H9 (cell line): Measurements from ENCODE around the gene B3GLCT. TPM values are rescaled to one million over a fixed set of nuclear protein-coding genes. Genes with fewer than 3 reads are reported as not detected.

Experiments used
- DNase-seq: peaks from one replicate; pipeline ENCODE4 v3.0.0-alpha.2; 2017
- H2AFZ ChIP-seq: one replicate; pipeline ENCODE4 v1.6.1; 2013; ENCODE audit warnings: mild to moderate bottlenecking, low read length, control low read depth, moderate library complexity
- H2AK5ac ChIP-seq: 2 replicates; pipeline ENCODE4 v1.6.1; 2013; ENCODE audit warnings: low read length, control low read depth, mixed read lengths; ENCODE audit not compliant: insufficient read length
- H2BK120ac ChIP-seq: one replicate; pipeline ENCODE4 v1.6.1; 2013; ENCODE audit warnings: low read depth, mild to moderate bottlenecking, low read length, control low read depth, inconsistent platforms; ENCODE audit not compliant: poor library complexity, severe bottlenecking
- H2BK12ac ChIP-seq: 2 replicates; pipeline ENCODE4 v1.6.1; 2013; ENCODE audit warnings: low read length, control low read depth, mixed read lengths, low read depth; ENCODE audit not compliant: insufficient read length
- H2BK15ac ChIP-seq: 2 replicates; pipeline ENCODE4 v1.6.1; 2013; ENCODE audit warnings: low read depth, low read length, control low read depth
- H2BK20ac ChIP-seq: one replicate; pipeline ENCODE4 v1.6.1; 2013; ENCODE audit warnings: low read depth, mild to moderate bottlenecking, low read length, control low read depth, inconsistent platforms; ENCODE audit not compliant: poor library complexity, severe bottlenecking
- H2BK5ac ChIP-seq: 2 replicates; pipeline ENCODE4 v1.6.1; 2013; ENCODE audit warnings: low read length, control low read depth, mixed read lengths; ENCODE audit not compliant: insufficient read length
- H3K14ac ChIP-seq: 2 replicates; pipeline ENCODE4 v1.6.1; 2013; ENCODE audit warnings: low read length, control low read depth; ENCODE audit not compliant: insufficient read depth
- H3K18ac ChIP-seq: 2 replicates; pipeline ENCODE4 v1.6.1; 2013; ENCODE audit warnings: low read depth, mild to moderate bottlenecking, mixed read lengths, low read length, control low read depth; ENCODE audit not compliant: insufficient read length
- H3K23ac ChIP-seq: 2 replicates; pipeline ENCODE4 v1.6.1; 2013; ENCODE audit warnings: low read length, control low read depth, mixed read lengths, low read depth; ENCODE audit not compliant: insufficient read length
- H3K23me2 ChIP-seq: 2 replicates; pipeline ENCODE4 v1.6.1; 2013; ENCODE audit warnings: low read depth, mild to moderate bottlenecking, mixed read lengths, low read length, control low read depth; ENCODE audit not compliant: insufficient read length, poor library complexity, severe bottlenecking
- H3K27ac ChIP-seq: 2 replicates; pipeline ENCODE4 v1.5.1; 2013; ENCODE audit warnings: low read length, control low read depth, mixed read lengths, low read depth; ENCODE audit not compliant: insufficient read length
- H3K27me3 ChIP-seq: 2 replicates; pipeline ENCODE4 v1.6.1; 2013; ENCODE audit warnings: low read length, control low read depth, inconsistent platforms; ENCODE audit not compliant: insufficient read depth
- H3K4ac ChIP-seq: 2 replicates; pipeline ENCODE4 v1.6.1; 2013; ENCODE audit warnings: low read depth, mild to moderate bottlenecking, control low read depth, inconsistent platforms, low read length, moderate library complexity
- H3K4me1 ChIP-seq: 2 replicates; pipeline ENCODE4 v1.6.1; 2013; ENCODE audit warnings: low read length, control low read depth, inconsistent platforms; ENCODE audit not compliant: insufficient read depth
- H3K4me2 ChIP-seq: 2 replicates; pipeline ENCODE4 v1.6.1; 2013; ENCODE audit warnings: low read length, control low read depth, mixed read lengths; ENCODE audit not compliant: insufficient read length, insufficient read depth
- H3K56ac ChIP-seq: 2 replicates; pipeline ENCODE4 v1.6.1; 2013; ENCODE audit warnings: low read depth, mild to moderate bottlenecking, mixed read lengths, low read length, control low read depth; ENCODE audit not compliant: insufficient read length
- H3K79me1 ChIP-seq: 2 replicates; pipeline ENCODE4 v1.6.1; 2013; ENCODE audit warnings: low read depth, mild to moderate bottlenecking, moderate library complexity, low read length, control low read depth, inconsistent platforms; ENCODE audit not compliant: insufficient read depth, poor library complexity, severe bottlenecking
- H3K79me2 ChIP-seq: 2 replicates; pipeline ENCODE4 v1.6.1; 2013; ENCODE audit warnings: low read length, control low read depth, inconsistent platforms; ENCODE audit not compliant: insufficient read depth
- H3K9ac ChIP-seq: 2 replicates; pipeline ENCODE4 v1.6.1; 2013; ENCODE audit warnings: low read length, control low read depth, mixed read lengths; ENCODE audit not compliant: insufficient read length; ENCODE audit errors: extremely low read depth
- H3K9me3 ChIP-seq: one replicate; pipeline ENCODE4 v1.6.1; 2013; ENCODE audit warnings: low read depth, low read length, inconsistent platforms; ENCODE audit not compliant: control insufficient read depth
- H3T11ph ChIP-seq: one replicate; pipeline ENCODE4 v1.6.1; 2013; ENCODE audit warnings: mild to moderate bottlenecking, low read length, control low read depth, inconsistent platforms
- H4K20me1 ChIP-seq: one replicate; pipeline ENCODE4 v1.6.1; 2013; ENCODE audit not compliant: control insufficient read depth, insufficient read length, insufficient read depth
- H4K5ac ChIP-seq: 2 replicates; pipeline ENCODE4 v1.6.1; 2013; ENCODE audit warnings: low read depth, mild to moderate bottlenecking, mixed read lengths, low read length, control low read depth; ENCODE audit not compliant: insufficient read length
- H4K8ac ChIP-seq: replicated peaks from 2 replicates; pipeline ENCODE4 v1.6.1; 2013; ENCODE audit warnings: low read length, control low read depth, mixed read lengths, low read depth; ENCODE audit not compliant: insufficient read length
- H4K91ac ChIP-seq: 2 replicates; pipeline ENCODE4 v1.6.1; 2013; ENCODE audit warnings: low read depth, mild to moderate bottlenecking, moderate library complexity, mixed read lengths, low read length, control low read depth; ENCODE audit not compliant: insufficient read length
- H3K27ac Mint-ChIP-seq, 3 experiments: 2 replicates in 2 of 3; 3 replicates in 1 of 3; pipeline ENCODE4 v1.8.0; 2020 to 2021; ENCODE audit warnings: mixed read lengths in 3 of 3, mild to moderate bottlenecking in 1 of 3, moderate library complexity in 1 of 3
- H3K27me3 Mint-ChIP-seq: 2 replicates; pipeline ENCODE4 v1.8.0; 2021; ENCODE audit warnings: low read depth, mild to moderate bottlenecking, moderate library complexity, mixed read lengths
- H3K36me3 Mint-ChIP-seq, 3 experiments: 2 replicates in 2 of 3; 3 replicates in 1 of 3; pipeline ENCODE4 v1.8.0; 2020 to 2021; ENCODE audit warnings: low read depth in 3 of 3, mixed read lengths in 3 of 3; ENCODE audit not compliant: insufficient read depth in 1 of 3
- H3K4me1 Mint-ChIP-seq, 2 experiments: 2 replicates each; pipeline ENCODE4 v1.8.0; 2020; ENCODE audit warnings: mixed read lengths in 2 of 2
- H3K4me3 Mint-ChIP-seq, 2 experiments: 2 replicates in 1 of 2; 3 replicates in 1 of 2; pipeline ENCODE4 v1.8.0; 2020 to 2021; ENCODE audit warnings: mild to moderate bottlenecking in 2 of 2, mixed read lengths in 2 of 2, moderate library complexity in 1 of 2
- H3K9me3 Mint-ChIP-seq, 2 experiments: 2 replicates in 1 of 2; 3 replicates in 1 of 2; pipeline ENCODE4 v1.8.0; 2020; ENCODE audit warnings: mild to moderate bottlenecking in 2 of 2, mixed read lengths in 2 of 2, moderate library complexity in 1 of 2
- CTCF ChIP-seq: fragments of 200-600 bp; sonication (generic); conservative IDR thresholded peaks from 3 replicates; pipeline ENCODE4 v1.8.0; 2021; ENCODE audit warnings: antibody characterized with exemption, mild to moderate bottlenecking
- WGBS: extraction: QIAGEN DNeasy Blood & Tissue Kit; methylation state at CpG from one replicate; pipeline ENCODE4 v1.1.7; 2013; ENCODE audit warnings: missing lambda C conversion rate, low lambda C conversion rate, mixed read lengths; ENCODE audit not compliant: insufficient read length; ENCODE audit errors: extremely low coverage; 5-methylcytosine and 5-hydroxymethylcytosine counted together
- total RNA-seq: library from RNA; stranded (reverse); gene quantifications from 2 replicates; pipeline ENCODE4 v1.2.1, GENCODE V29; 2021

The B3GLCT gene
- total RNA-seq, 1 experiment from 2014 or later = 5.4 TPM

GRCh38 chr13:31352467-31352866, 152.7 kb downstream of the B3GLCT start:
- H3K27ac Mint-ChIP-seq = no peak overlapping the region
- H4K8ac ChIP-seq = no peak overlapping the region
- H3K4ac ChIP-seq = peak overlapping the region; percentile 67
- no peak overlapping the region for H2BK5ac ChIP-seq
- H3K4me2 ChIP-seq = no peak overlapping the region
- H3K23me2 ChIP-seq = no peaks in the 10 kb centered on the region
- no peak overlapping the region for H3K27ac ChIP-seq
- no peak overlapping the region for H2BK15ac ChIP-seq
- H3K56ac ChIP-seq = no peak overlapping the region
- H2AFZ ChIP-seq = no peak overlapping the region
- no peak overlapping the region for H2BK20ac ChIP-seq
- H3K4me1 Mint-ChIP-seq = peaks cover 0 to 5% of the 10 kb centered on the region in 2 experiments; a peak in 3 of 4 replicates
- H3K79me2 ChIP-seq = no peaks in the 10 kb centered on the region
- no peak overlapping the region for H3K9ac ChIP-seq
- no peak overlapping the region for H3K4me3 Mint-ChIP-seq
- no peaks in the 10 kb centered on the region for H3K79me1 ChIP-seq
- no peaks in the 10 kb centered on the region for H4K20me1 ChIP-seq
- H3K36me3 Mint-ChIP-seq = peaks cover 17 to 31% (median 20%) of the 10 kb centered on the region in 3 experiments
- H2BK12ac ChIP-seq = no peak overlapping the region
- H3T11ph ChIP-seq = no peak overlapping the region
- DNase-seq = peak; percentile 29
- no peak overlapping the region for H2AK5ac ChIP-seq
- H3K27me3 ChIP-seq = no peaks in the 10 kb centered on the region
- H2BK120ac ChIP-seq = no peak overlapping the region
- no peak overlapping the region; the same call in 1 of the 2 replicates for H3K14ac ChIP-seq
- TF ChIP-seq CTCF = no peak
- H3K23ac ChIP-seq = no peak overlapping the region
- WGBS = no CpG with 5 or more reads among the region's 24 CpGs
- peaks cover 27% of the 10 kb centered on the region for H3K9me3 ChIP-seq
- H3K9me3 Mint-ChIP-seq = peaks cover 37 to 40% of the 10 kb centered on the region in 2 experiments
- H3K27me3 Mint-ChIP-seq = peaks cover 1% of the 10 kb centered on the region; the same call in 1 of the 2 replicates
- peaks cover 3% of the 10 kb centered on the region; the same call in 1 of the 2 replicates for H3K4me1 ChIP-seq
- no peak overlapping the region for H3K18ac ChIP-seq
- no peak overlapping the region for H4K5ac ChIP-seq
- H4K91ac ChIP-seq = no peak overlapping the region
